ENCODE results near the gene GBX1. TPM values are rescaled to one million over a fixed set of nuclear protein-coding genes. Genes with fewer than 3 reads are reported as not detected.

The GBX1 gene
- total and polyA plus RNA-seq, 12 donors: not detected

GRCh38 chr7:151107882-151108281 lies 59.6 kb downstream of the GBX1 start:
- no peaks in the 10 kb centered on the region for H3K9me3 ChIP-seq (replicated peaks in 1 of 3)
- no peak for DNase-seq
- 86 to 96% (median 90%) methylated on average over 6 to 10 of the region's 10 CpGs for WGBS, 4 donors
- intact Hi-C loops (cut with DNase I): no loop called here
- no peaks in the 10 kb centered on the region for H3K27me3 ChIP-seq
- H3K4me1 ChIP-seq (replicated peaks in 1 of 2): no peaks in the 10 kb centered on the region
- no peak overlapping the region for H3K4me3 ChIP-seq
- no peaks in the 10 kb centered on the region for H3K36me3 ChIP-seq (replicated peaks in 1 of 2)
- TF ChIP-seq POLR2A (IDR thresholded peaks at IDR 0.05) (no peak), CTCF (IDR thresholded peaks at IDR 0.05) (no peak)
- H3K27ac ChIP-seq: no peak overlapping the region

GRCh38 chr7:151104411-151105235 lies 62.9 kb downstream of the GBX1 start:
- intact Hi-C loops (cut with DNase I): no loop called here

GRCh38 chr7:151103973-151104372 lies 63.5 kb downstream of the GBX1 start:
- no peak for DNase-seq

More at GRCh38 chr7:151104411-151105235, 62.9 kb downstream of the GBX1 start:
- no peak overlapping the region for H3K27ac ChIP-seq
- 79 to 82% (median 81%) methylated on average over 23 of the region's 23 CpGs for WGBS, 4 donors
- DNase-seq: no peak
- no peaks in the 10 kb centered on the region for H3K4me1 ChIP-seq (replicated peaks in 1 of 2)
- H3K9me3 ChIP-seq (replicated peaks in 1 of 3): no peaks in the 10 kb centered on the region
- TF ChIP-seq CTCF (IDR thresholded peaks at IDR 0.05): no peak
- TF ChIP-seq POLR2A (IDR thresholded peaks at IDR 0.05): no peak
- H3K36me3 ChIP-seq (replicated peaks in 1 of 2): no peaks in the 10 kb centered on the region
- H3K4me3 ChIP-seq: no peak overlapping the region
- no peaks in the 10 kb centered on the region for H3K27me3 ChIP-seq

GRCh38 chr7:151102991-151103390 lies 64.5 kb downstream of the GBX1 start:
- 82 to 87% (median 86%) methylated on average over 3 of the region's 3 CpGs for WGBS, 4 donors

More at GRCh38 chr7:151103973-151104372, 63.5 kb downstream of the GBX1 start:
- TF ChIP-seq POLR2A (IDR thresholded peaks at IDR 0.05): no peak
- TF ChIP-seq CTCF (IDR thresholded peaks at IDR 0.05): no peak
- Histone ChIP-seq H3K27me3 (no peaks in the 10 kb centered on the region), H3K36me3 (replicated peaks in 1 of 2) (no peaks in the 10 kb centered on the region), H3K4me1 (replicated peaks in 1 of 2) (no peaks in the 10 kb centered on the region), H3K4me3 (no peak overlapping the region), H3K27ac (no peak overlapping the region), H3K9me3 (replicated peaks in 1 of 3) (no peaks in the 10 kb centered on the region)
- WGBS, 4 donors: 76 to 93% (median 86%) methylated on average over 12 of the region's 12 CpGs
- intact Hi-C loops (cut with DNase I): no loop called here

More at GRCh38 chr7:151102991-151103390, 64.5 kb downstream of the GBX1 start:
- Histone ChIP-seq H3K27ac (no peak overlapping the region), H3K4me3 (no peak overlapping the region), H3K9me3 (replicated peaks in 1 of 3) (no peaks in the 10 kb centered on the region), H3K4me1 (replicated peaks in 1 of 2) (no peaks in the 10 kb centered on the region), H3K36me3 (replicated peaks in 1 of 2) (no peaks in the 10 kb centered on the region), H3K27me3 (no peaks in the 10 kb centered on the region)
- no peak for TF ChIP-seq CTCF (IDR thresholded peaks at IDR 0.05)
- no peak for TF ChIP-seq POLR2A (IDR thresholded peaks at IDR 0.05)
- DNase-seq: no peak
- intact Hi-C loops (cut with DNase I): no loop called here

Data from adrenal gland (tissue), 12 donors.